CD4-positive, alpha-beta T cell treated with Interleukin-21 for 1 hour (primary cell): ENCODE measurements around the gene CEL.
"Not testable (repeated sequence)": the region's sequence is repeated elsewhere in the genome, so short reads cannot be mapped to it uniquely, and the experiment has no call there.

Experiments used
- DNase-seq: peaks from one replicate; pipeline ENCODE4 v3.0.0-alpha.2; 2020

CEL gene

DNA sequence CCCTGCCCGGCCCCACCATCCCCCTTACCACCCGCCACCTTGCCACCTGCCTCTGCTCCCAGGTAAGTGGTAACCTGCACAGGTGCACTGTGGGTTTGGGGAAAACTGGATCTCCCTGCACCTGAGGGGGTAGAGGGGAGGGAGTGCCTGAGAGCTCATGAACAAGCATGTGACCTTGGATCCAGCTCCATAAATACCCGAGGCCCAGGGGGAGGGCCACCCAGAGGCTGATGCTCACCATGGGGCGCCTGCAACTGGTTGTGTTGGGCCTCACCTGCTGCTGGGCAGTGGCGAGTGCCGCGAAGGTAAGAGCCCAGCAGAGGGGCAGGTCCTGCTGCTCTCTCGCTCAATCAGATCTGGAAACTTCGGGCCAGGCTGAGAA, at the start of gene CEL:
TSS of gene CEL (plus strand) at position 218 of the 382 bp plus-strand sequence. CDS start at position 240, 22 bp downstream.
- not testable (repeated sequence) for DNase-seq

DNA sequence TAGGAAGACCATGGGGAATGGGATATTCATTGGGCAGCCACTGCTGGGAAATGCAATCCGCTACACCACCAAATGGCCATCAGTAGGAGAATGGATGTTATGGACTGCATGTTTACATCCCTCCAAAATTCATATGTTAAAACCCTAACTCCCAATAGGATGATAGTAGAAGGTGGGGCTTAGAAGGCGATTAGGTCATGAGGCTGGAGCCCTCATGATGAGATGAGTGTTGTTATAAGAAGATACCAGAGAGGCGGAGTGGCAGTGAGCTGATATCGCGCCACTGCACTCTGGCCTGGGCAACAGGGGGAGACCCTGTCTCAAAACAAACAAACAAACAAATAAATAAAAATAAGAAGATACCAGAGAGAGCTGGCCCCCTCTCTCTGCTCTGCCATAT, 47.1 kb upstream of the CEL start:
- DNase-seq, result no peak

DNA sequence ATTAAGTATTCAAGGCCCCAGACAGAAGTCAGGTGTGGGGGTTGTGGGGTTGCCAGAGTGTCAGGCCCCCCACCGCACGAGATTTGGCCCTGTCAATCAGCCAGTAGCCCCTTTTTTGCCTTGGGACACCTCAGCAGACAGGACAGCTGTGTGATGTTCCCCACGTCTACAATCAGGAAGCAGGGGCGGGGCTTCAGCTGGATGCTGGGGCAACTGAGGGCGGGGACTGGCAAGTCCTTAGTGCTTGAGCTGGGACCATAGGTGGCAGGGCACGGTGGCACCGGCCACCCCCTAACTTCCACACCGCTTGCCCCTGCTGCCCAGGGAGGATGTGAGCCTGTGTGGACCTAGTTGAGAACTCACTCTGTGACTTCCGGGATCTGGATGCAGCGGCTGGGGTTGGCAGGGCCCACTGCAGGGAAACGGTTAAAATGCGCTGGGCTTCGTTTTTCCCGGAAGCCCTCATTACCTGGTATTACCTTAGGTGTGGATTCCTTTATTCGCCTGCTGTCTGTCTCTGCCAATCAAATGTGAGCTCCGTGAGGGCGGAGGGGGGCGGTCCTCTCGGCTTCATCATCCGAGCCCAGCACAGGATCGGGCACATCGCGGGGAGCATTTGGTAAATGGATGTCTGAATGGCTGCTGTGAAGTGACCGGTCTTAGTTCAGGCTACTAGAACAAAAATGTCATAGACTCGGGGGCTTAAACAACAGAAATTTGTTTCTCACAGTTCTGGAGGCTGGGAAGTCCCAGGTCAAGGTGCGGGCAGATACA, 38.5 kb upstream of the CEL start:
- peak; percentile 34 for DNase-seq

DNA sequence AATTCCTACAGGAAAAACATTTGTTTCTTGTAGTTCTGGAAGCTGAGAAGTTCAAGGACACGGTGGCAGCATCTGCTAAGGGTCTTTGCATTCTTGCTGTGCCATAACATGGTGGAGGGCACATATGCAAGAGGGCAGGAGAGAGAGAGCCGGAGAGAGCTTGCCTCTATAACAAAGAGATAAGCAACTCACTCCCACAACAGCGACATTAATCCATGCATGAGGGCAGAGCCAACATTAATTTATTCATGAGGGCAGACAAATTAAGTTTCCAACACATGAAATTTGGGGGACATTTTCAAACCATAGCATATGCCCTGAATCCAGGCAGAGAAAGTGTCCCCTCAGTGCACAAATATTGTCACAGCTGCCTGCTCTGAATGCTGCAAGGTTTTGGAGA, 35.4 kb upstream of the CEL start:
- no peak for DNase-seq

DNA sequence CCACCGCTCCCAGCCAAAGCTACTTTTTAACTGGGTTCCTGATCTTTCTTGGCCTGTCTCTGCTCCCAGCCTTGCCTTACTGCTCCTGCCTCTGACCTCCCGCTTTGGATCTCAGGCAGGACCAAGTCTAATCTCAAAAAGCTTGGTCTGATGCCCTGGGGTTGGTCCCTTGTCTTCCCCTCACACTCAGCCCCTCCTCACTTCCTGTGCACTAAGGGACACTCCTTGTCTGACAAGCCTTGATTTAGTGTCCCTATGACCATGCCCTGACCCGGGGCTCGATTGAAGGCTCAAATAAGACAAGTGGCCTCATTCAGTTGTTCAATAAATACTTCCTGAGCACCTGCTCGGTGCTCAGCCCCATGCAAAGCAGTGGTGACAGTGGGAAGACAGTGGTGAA, 34.6 kb upstream of the CEL start:
- DNase-seq, result no peak

DNA sequence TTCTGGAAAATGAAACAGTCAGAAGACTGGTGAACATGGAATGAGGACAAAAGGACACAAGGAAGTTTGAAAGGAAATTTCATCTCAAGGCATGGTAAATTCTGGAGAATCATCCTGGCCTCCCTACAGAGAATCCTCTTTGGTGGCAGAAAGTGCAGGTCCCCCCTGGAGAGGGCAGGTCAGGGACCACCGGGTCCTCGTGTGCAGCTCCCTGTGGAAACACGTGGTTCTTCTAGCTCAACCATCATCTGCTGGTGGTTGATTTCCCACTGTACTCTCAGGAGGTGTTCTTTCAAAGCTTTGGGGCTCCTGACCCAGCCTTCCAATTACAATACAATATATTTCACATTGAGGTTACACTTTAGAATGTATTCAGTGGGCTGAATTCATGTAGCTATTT, 33.6 kb upstream of the CEL start:
- no peak for DNase-seq

DNA sequence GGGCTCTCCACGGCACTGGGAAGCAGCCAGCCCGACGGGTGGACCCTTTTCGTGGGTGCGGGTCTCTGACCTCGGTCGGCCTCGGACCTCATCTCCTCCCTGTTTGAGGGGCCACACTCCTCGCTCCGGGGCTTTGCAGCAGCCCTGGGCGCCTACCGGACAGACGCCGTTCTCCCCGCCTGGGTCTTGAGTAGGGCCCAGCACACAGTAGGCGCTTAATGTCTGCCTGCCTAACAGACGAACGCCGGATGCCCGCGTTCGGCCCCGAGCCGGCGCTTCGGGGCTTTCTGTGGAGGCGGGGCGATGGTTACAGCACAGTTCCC, 31.8 kb upstream of the CEL start:
- no peak for DNase-seq

DNA sequence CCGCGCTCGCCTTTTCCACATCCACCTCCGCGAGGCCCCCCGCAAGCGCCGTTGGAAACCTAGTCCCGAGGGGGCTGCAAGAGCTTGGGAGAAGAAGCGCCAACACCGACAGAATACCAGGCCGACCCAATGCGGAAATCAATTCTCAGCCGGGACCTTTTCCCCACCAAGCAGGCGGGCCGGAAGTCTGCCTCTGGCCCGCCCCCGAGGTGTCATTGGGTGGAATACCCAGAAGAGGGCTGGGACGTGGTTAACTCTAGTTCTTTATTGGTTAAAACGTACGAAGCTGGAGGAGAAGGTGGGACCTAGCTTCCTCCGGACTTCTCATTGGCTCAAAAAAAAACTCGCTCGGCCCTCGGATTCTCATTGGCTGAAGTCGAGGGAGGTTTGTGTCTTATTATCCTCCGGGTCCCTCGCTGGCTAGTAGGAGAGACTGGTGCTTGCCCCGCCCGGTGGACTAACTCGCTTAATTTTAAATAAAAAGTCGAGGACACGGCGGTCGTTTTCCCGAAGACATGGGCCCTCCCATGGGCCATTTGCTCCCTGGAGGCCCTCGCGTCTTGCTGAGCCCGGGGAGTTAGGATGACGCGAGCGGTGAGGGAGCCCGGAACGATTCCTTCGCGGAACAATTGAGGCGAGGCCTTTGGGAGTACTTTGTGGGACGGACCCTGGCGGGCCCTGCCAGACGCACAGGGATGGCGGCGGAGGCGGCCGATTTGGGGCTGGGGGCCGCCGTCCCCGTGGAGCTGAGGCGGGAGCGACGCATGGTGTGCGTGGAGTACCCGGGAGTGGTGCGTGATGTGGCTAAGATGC, 31.3 kb upstream of the CEL start, which contains the start of gene GTF3C5:
TSS of gene GTF3C5 (plus strand) at position 681 of the 813 bp plus-strand sequence. CDS start at position 696, 15 bp downstream.
- DNase-seq, result peak; percentile 97

DNA sequence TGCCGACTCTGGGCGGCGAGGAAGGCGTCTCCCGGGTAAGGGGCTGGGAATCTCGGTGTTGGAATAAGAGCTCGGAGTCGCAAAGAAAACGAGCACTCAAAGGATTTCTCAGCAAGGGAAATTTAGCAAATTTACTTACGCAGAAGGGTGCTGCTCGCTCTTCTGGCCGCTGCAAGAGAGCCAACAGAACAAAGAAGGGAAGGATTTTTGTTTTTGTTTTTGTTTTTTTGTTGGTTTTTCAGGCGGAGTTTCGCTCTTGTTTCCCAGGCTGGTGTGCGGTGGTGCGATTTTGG, 30.7 kb upstream of the CEL start:
- DNase-seq, result no peak

DNA sequence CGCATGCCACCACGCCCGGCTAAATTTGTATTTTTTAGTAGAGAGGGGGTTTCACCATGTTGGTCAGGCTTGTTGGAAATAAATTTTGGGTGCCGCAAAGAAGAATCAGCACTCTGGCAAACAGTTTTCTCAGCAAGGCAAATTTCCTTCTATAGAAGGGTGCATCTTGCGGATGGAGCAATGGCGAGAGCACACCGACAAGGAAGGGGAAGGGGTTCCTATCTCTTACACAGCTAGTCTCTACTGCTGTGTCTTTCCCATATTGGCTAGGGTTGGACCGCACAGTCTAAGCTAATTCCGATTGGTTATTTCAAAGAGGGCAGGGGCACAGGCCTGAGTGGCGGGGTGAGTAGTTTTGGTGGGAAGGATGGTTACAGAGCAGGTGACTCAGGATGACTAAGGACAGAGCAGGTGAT, 30.3 kb upstream of the CEL start:
- DNase-seq, result no peak

DNA sequence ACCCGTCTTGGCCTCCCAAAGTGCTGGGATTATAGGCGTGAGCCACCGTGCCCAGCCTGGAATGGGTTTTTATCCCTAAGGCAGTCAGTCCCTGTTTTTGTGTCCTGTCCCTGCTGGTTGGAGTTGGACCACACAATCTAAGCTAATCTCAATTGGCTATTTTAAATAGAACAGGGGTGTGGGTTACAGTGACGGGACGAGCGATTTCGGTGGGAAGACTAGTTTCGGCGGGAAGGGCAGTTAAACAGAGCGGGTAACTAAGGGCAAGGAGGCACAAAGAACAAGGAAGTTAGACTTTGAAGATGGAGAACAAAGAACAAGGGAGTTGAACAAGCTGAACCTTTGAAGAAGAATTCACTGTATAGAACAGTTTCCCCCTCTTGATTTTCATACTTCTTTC, 29.6 kb upstream of the CEL start:
- DNase-seq, result no peak

DNA sequence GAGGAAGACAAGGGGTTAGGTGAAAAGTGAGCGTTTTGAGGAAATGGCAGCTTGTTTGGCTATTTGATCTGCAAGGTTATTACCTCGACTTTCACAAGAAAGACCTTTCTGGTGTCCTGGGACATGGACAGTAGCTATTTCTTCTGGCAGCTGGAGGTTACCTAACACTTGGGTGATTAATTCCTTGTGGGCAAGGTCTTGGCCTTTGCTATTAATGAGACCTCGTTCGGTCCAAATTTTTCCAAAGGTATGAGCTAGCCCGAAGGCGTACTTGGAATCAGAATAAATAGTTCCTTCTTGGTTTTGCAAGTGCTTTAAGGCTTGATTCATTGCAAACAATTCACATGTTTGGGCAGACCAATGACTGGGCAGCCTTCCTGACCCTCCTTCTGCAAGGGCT, 26.1 kb upstream of the CEL start:
- DNase-seq, result no peak

DNA sequence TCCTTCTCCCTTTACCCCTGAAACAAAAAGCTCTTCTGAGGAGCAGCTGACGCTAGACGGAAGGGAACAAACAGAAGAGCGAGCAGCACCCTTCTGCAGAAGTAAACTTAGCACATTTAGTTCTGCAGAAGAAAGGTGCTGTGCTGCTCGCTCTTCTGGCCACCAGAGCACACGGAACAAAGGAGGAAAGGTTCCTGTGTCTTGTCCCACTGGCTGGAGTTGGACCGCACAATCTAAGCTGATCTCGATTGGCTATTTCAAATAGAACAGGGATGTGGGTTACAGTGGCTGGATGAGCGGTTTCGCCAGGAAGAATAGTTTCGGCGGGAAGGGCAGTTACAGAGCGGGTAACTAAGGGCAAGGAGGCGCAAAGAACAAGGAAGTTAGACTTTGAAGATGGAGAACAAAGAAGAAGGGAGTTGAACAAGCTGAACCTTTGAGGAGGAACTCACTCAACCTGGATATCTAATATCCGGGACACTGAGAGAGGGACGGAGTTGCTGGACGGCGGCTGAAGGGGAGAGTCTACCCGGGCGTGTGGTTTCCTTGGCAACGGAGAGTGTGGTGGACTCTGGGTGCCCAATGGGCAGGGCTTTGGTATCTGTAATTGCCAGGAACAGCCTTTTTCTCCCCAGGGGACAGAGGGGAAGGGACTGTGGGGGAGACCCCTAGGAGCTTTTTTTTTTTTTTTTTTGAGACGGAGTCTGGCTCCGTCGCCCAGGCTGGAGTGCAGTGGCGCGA, 23.8 kb upstream of the CEL start:
- no peak for DNase-seq

DNA sequence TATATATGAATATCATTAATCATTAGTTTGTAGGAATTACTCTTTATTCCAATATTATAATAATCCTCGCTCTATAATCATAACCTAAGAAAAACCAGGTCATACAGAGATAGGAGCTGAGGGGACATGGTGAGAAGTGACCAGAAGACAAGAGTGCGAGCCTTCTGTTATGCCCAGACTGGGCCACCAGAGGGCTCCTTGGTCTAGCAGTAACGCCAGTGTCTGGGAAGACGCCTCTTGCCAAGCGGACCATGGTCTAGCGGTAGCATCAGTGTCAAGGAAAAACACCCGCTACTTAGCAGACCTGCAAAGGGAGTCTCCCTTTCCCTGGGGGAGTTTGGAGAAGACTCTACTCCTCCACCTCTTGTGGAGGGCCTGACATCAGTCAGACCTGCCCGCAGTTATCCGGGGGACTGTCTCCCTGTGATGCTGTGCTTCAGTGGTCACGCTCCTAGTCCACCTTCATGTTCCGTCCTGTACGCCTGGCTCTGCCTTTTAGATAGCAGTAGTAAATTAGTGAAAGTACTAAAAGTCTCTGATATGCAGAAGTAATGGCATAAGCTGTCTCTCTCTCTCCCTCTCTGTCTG, 20.8 kb upstream of the CEL start:
- DNase-seq, result peak; percentile 40

DNA sequence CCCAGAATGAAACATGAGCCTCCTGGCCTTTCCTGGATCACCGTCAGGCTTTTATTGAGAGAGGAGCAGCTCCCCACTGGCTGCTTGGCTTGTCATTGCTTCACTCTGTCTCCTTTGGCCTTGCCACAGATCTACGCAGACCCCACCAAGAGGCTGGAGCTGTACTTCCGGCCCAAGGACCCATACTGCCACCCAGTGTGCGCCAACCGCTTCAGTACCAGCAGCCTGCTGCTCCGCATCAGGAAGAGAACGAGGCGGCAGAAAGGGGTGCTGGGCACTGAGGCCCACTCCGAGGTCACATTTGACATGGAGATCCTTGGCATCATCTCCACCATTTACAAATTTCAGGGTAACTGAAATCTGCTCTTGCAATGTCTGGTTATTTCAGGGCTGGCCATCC, 19.8 kb upstream of the CEL start:
- DNase-seq, result no peak

DNA sequence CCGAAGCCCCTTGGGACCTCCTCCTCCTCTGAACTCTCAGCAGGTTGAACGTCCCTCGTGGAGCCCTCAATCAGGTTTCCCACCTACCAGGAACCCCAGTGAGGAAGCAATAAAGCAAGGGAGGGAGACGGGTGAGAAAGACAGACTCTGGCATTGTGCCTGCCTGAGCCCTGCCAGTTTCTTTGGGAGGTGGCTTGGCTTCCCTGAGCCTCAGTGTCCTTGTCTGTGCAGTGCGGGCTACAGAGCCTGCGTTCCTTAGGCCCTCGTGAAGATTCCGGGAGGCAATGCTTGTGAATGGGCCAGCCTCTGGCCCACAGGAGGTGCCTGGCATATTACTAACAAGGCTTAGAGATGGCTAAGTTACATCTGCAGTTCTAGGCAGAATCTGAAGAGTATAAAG, 19.1 kb upstream of the CEL start:
- no peak for DNase-seq

DNA sequence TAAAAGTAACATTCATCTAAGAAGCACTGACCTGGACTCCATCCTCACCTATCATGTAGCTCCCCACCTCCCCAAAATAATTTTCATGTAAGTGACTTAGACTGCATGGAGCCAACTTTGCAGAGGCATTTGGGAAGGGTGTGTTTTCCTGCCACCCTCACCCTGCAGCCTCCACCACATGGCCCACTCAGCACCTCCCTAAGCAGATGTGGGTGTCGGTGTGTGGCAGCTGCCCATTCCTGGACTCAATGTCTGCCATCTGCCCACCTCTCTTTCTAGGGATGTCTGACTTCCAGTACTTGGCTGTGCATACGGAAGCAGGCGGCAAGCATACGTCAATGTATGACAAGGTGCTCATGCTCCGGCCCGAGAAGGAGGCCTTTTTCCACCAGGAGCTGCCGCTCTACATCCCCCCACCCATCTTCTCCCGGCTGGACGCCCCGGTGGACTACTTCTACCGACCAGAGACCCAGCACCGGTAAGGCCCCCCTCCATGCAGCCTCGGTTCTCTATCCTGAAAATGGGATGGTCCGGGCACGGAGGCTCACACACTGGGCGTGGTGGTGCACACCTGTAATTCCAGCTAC, 18.2 kb upstream of the CEL start:
- DNase-seq, result no peak

DNA sequence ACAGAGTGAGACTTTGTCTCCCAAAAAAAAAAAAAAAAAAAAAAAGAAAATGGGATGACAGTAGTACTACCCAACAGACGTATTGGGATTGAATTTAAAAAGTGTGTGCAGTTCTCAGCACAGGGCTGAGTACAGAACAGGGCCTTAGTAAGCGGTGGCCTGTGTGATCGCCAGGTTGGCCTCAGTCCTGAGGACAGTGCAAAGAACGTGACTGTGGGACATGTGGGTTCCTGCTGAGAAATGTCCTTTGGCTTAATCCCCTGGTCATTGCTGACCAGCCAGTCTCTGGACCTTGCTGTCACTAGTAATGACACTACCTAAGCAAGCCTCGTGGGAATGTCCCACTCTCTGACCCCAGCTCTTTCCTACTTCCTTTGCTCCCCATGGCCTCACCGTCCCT, 17.7 kb upstream of the CEL start:
- DNase-seq, result no peak

DNA sequence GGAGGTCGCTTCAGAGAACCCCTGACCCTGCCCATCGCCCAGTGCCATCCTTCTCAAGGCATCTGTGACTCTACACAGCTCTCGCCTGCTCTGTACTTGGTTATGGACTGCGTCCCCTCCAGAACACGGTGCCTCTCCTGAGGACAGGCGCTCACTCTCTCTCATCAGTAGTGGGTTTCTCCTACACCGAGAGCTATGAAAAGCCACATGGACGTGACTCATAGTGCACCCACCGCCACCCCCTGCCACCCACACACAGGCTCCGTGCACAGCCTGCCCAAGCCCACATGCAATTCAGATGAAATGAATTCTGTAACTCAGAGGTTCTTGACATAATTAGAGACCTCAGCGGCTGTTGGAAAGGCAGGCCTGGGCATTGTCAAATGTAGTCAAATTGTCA, 17.1 kb upstream of the CEL start:
- DNase-seq, result no peak

DNA sequence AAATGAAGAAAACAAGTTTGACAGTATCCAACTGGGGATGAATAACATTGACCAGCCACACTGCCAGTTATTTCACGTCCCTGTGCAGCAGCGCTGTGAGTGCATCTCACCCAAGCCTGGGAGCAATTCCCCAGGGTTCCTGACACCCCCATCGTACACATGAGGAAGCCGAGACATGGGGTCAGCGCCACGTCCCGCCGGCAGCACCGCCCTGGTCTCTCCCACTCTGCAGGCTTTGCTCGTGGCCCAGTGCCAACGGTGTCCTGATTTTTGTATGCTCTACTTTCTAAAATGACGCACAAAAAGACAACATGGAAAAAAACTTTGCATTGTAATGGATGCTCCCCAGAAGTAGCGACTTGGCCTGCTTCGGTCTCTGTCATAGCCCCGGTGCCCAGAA, 16.6 kb upstream of the CEL start:
- DNase-seq, result no peak

DNA sequence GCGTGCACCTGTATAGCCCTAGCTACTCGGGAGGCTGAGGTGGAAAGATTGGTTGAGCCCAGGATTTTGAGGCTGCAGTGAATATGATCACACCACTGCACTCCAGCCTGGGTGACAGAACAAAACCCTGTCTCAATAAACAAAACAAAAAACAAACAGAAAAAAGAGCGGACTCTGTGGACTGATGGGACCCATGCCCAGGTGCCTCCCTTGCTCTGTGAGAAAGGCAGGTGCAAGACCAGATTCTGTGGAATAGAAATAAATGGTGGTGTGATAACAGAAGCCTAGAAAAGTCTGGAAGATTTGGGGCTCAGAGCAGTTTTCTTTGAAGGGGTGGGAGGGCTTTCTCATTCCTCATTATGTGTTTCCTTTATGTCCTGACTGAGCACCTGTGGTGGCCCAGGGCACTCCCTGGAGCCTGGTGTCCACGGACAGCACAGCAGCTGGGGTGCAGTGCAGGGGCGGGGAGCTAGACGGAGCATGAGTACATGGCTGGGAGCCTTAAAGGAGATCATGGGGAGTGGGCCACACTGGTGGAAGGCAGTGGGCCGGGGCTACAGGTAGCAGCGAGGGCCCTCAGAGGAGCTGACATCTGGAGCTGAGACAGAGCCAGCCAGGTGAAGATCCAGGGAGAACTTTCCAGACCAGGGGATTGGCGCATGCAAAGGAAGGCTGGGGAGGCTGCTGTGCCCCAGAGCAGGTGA, 15.4 kb upstream of the CEL start:
- no peak for DNase-seq

DNA sequence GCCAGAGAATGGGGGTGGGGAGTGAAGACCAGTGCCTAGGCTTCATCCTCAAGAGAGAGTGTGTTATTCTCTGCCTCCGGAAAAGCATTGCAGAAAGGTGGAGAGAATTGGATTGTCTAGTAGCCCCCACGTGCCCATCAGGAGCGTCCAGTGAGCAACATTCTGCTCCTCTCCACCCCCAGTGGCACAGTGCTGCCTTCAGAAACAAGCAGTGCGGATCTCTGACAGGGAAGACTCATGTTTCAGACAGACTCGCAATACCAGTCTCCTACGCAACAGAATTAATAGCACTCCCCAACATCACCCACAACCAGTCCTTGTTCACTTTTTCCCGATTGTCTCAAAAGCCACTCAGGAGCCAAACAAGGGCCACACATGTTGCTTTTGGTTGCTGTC, 14.9 kb upstream of the CEL start:
- DNase-seq, result no peak

DNA sequence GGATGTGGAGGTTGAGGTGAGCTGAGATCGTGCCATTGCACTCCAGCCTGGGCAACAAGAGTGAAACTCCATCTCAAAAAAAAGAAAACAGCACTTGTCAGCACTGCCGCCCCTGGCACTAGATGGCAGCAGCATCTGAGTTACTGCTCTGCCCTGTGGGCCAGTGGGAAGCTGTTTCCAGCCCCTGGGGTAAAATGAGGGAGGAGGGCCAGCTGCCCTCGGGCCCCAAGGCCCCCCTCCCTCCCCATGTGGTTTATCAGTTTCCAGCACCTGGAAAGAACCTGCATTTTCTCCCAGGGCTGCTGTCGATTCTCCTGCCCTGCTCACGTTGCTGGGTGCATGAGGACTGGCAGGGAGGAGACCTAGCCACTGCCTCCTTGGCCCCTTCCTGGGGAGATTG, 13.2 kb upstream of the CEL start:
- peak; percentile 44 for DNase-seq
